GM20000 (cell line): ENCODE data around the gene DECR2.
"Not testable (repeated sequence)": the region's sequence is repeated elsewhere in the genome, so short reads cannot be mapped to it uniquely, and the experiment has no call there.

Source experiments
- DNase-seq: peaks from one replicate; pipeline ENCODE4 v3.0.0; 2012; ENCODE audit warnings: low spot score
- CTCF ChIP-seq: IDR thresholded peaks from 2 replicates; pipeline ENCODE4 v1.5.1; 2012; ENCODE audit warnings: mild to moderate bottlenecking, control low read depth; ENCODE audit errors: extremely low read depth, missing control alignments

Gene DECR2

GRCh38 chr16:404971-405486 is 3.3 kb downstream of the DECR2 start:
- DNase-seq: no peak
- no peak for TF ChIP-seq CTCF

GRCh38 chr16:405548-406506 is 4.1 kb downstream of the DECR2 start:
- DNase-seq: no peak
- TF ChIP-seq CTCF: no peak

- peak; percentile 9 for DNase-seq
- TF ChIP-seq CTCF: no peak
Observed at GRCh38 chr16:407253-407652, 5.6 kb downstream of the DECR2 start.

GRCh38 chr16:410516-411178 is 9.0 kb downstream of the DECR2 start:
- no peak for DNase-seq
- TF ChIP-seq CTCF: no peak

- no peak for TF ChIP-seq CTCF
- peak; percentile 11 for DNase-seq
Observed at GRCh38 chr16:411576-412265, 10.0 kb downstream of the DECR2 start.

- no peak for DNase-seq
- TF ChIP-seq CTCF: no peak
Observed at GRCh38 chr16:414395-415169, 12.9 kb downstream of the DECR2 start.

GRCh38 chr16:415170-415498 is 13.4 kb downstream of the DECR2 start:
- DNase-seq: not testable (repeated sequence)

- not testable (repeated sequence) for DNase-seq
Observed at GRCh38 chr16:422179-422578, 20.5 kb downstream of the DECR2 start.
